Parathyroid adenoma (tissue), 2 donors: ENCODE data around the gene MT1G.

Source experiments
- H2AFZ ChIP-seq: fragments of 300-600 bp; sonication (generic); one replicate; pipeline ENCODE4 v1.7.0; 2017; ENCODE audit warnings: antibody characterized with exemption, mild to moderate bottlenecking
- H3K27ac ChIP-seq: fragments of 300-600 bp; sonication (generic); one replicate; pipeline ENCODE4 v1.7.0; 2017
- H3K27me3 ChIP-seq: fragments of 300-600 bp; sonication (generic); one replicate; pipeline ENCODE4 v1.7.0; 2017; ENCODE audit warnings: low read length; ENCODE audit not compliant: control insufficient read depth, insufficient read depth
- H3K36me3 ChIP-seq: fragments of 300-600 bp; sonication (generic); one replicate; pipeline ENCODE4 v1.7.0; 2017; ENCODE audit warnings: low read length; ENCODE audit not compliant: control insufficient read depth, insufficient read depth
- H3K4me1 ChIP-seq: fragments of 300-600 bp; sonication (generic); one replicate; pipeline ENCODE4 v1.7.0; 2017; ENCODE audit warnings: control low read depth
- H3K4me2 ChIP-seq: fragments of 300-600 bp; sonication (generic); one replicate; pipeline ENCODE4 v1.7.0; 2017; ENCODE audit warnings: low read length
- H3K4me3 ChIP-seq: fragments of 300-600 bp; sonication (generic); one replicate; pipeline ENCODE4 v1.7.0; 2017; ENCODE audit warnings: low read depth, low read length
- H3K79me2 ChIP-seq: fragments of 300-600 bp; sonication (generic); one replicate; pipeline ENCODE4 v1.7.0; 2017; ENCODE audit warnings: control low read depth
- H3K9ac ChIP-seq: fragments of 300-600 bp; sonication (generic); one replicate; pipeline ENCODE4 v1.7.0; 2017; ENCODE audit warnings: mild to moderate bottlenecking
- H3K9me3 ChIP-seq: fragments of 300-600 bp; sonication (generic); one replicate; pipeline ENCODE4 v1.7.0; 2017; ENCODE audit warnings: low read length; ENCODE audit not compliant: control insufficient read depth
- CTCF ChIP-seq: fragments of 300-600 bp; sonication (generic); IDR thresholded peaks from one replicate; pipeline ENCODE4 v1.7.0; 2017; ENCODE audit warnings: antibody characterized with exemption, mild to moderate bottlenecking
- donor health status: primary hyperparathyroidism.

MT1G gene

DNA sequence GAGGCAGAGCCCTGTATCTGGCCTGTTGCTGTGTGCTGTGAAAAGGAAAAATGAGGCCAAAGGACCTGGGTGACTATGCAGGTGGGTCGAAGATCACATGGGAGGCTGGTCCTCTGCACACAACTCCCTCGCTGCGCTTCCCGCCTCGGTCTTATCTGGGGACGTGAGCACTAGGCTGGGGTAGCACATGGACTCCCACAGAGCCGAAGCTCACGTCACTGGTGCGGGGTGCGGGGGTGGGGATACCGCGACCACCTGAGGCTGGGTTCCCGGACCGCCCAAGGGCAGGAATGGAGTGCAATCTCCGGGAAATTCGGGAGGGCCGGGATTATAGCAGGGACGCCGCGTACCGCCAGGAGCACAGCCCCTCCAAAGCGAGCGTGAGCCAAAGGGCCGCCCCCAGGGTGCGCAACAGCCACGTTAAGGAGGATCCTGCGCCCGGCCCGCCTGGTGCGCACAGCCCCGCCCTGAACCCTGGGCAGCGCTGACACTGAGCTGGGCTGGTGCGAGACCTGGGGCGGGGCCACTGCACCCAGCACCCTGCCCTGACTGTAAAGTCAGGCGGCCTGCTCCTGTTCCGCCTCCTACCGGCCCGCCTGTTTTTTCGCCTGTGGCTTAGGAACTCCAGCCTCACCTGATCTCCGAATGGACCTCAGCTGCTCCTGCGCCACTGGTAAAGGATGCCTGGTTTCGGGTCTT is 24.6 kb downstream of the MT1G start:
- peaks cover 4% of the 10 kb centered on the region for H3K4me1 ChIP-seq
- no peaks in the 10 kb centered on the region for H3K27me3 ChIP-seq
- peak overlapping the region; percentile 48 for H2AFZ ChIP-seq
- TF ChIP-seq CTCF: peak; percentile 56
- no peaks in the 10 kb centered on the region for H3K36me3 ChIP-seq
- peak overlapping the region; percentile 11 for H3K4me3 ChIP-seq
- H3K4me2 ChIP-seq: peak overlapping the region; percentile 64
- no peaks in the 10 kb centered on the region for H3K79me2 ChIP-seq
- H3K27ac ChIP-seq: no peak overlapping the region
- H3K9me3 ChIP-seq: no peaks in the 10 kb centered on the region
- no peak overlapping the region for H3K9ac ChIP-seq

- TF ChIP-seq CTCF: no peak
- no peaks in the 10 kb centered on the region for H3K27me3 ChIP-seq
Measured at GRCh38 chr16:56641166-56641565, 26.7 kb downstream of the MT1G start.

DNA sequence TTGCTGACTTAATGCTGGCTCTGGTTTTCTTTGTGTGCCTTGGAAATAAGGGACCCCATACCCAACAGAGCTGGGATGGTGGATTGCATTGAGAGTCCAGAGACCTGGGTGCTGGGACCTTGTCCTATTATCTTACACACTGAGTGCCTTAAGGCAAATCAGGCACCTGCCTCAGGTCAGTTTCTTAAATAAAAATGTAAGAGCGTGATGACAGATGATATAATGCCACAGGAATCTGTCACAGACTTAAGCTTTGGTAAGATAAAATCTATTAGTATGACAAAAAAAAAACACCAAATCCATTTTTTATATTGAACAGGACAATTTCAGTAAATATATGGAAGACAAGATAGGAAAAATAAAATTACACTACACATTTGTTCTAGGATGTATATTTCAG is 27.8 kb downstream of the MT1G start:
- H3K9me3 ChIP-seq: no peaks in the 10 kb centered on the region
- H3K27me3 ChIP-seq: no peaks in the 10 kb centered on the region
- H3K4me3 ChIP-seq: no peak overlapping the region

More at GRCh38 chr16:56641166-56641565, 26.7 kb downstream of the MT1G start:
- Histone ChIP-seq H3K27ac (no peak overlapping the region), H2AFZ (no peak overlapping the region), H3K9me3 (no peaks in the 10 kb centered on the region), H3K4me2 (no peak overlapping the region), H3K36me3 (no peaks in the 10 kb centered on the region), H3K9ac (no peak overlapping the region), H3K4me1 (peaks cover 4% of the 10 kb centered on the region), H3K4me3 (no peak overlapping the region), H3K79me2 (no peaks in the 10 kb centered on the region)

DNA sequence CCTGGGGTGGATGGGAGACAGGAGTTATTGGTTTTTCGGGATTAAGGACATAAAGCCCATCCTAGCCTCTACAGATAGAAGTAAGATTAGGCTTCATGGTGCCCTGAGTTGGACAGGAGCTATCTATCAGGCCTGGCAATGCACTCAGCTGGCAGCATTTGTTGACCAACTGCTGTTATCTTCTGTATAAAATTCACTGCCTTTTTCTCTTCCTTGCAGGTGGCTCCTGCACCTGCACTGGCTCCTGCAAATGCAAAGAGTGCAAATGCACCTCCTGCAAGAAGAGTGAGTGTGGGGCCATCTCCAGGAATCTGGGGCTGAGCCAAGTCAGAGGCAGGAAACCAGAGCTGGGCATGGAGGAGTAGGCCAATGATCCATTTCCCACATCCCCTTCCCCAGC is 28.8 kb downstream of the MT1G start:
- H3K4me3 ChIP-seq: no peak overlapping the region
- H3K9me3 ChIP-seq: no peaks in the 10 kb centered on the region
- peaks cover 4% of the 10 kb centered on the region for H3K4me1 ChIP-seq
- H3K27me3 ChIP-seq: no peaks in the 10 kb centered on the region
- no peaks in the 10 kb centered on the region for H3K79me2 ChIP-seq
- H3K9ac ChIP-seq: no peak overlapping the region
- no peak overlapping the region for H2AFZ ChIP-seq
- H3K36me3 ChIP-seq: no peaks in the 10 kb centered on the region
- TF ChIP-seq CTCF: no peak
- no peak overlapping the region for H3K4me2 ChIP-seq
- no peak overlapping the region for H3K27ac ChIP-seq

More for the DNA sequence above, 27.8 kb downstream of the MT1G start:
- Histone ChIP-seq H3K36me3 (no peaks in the 10 kb centered on the region), H2AFZ (no peak overlapping the region), H3K9ac (no peak overlapping the region), H3K4me1 (peaks cover 4% of the 10 kb centered on the region), H3K27ac (no peak overlapping the region), H3K4me2 (no peak overlapping the region), H3K79me2 (no peaks in the 10 kb centered on the region)
- TF ChIP-seq CTCF: no peak
